OCI-LY3 (cell line): Measurements from ENCODE around the gene TNP2.

ENCODE experiments used
- H2AFZ ChIP-seq: fragments of 200-600, 300-600 bp; shearing (Covaris generic); 2 replicates; pipeline ENCODE4 v1.6.0; 2014; ENCODE audit warnings: antibody characterized with exemption, low read depth, low read length
- H3K27ac ChIP-seq: fragments of 200-600, 300-600 bp; sonication (generic); 2 replicates; pipeline ENCODE4 v1.5.1; 2014; ENCODE audit warnings: mild to moderate bottlenecking, low read length, moderate library complexity, mixed read lengths
- H3K27me3 ChIP-seq: fragments of 200-600, 300-600 bp; sonication (generic); 2 replicates; pipeline ENCODE4 v1.6.1; 2014; ENCODE audit warnings: low read depth, low read length, mixed read lengths
- H3K36me3 ChIP-seq: fragments of 200-600, 300-600 bp; sonication (generic); replicated peaks from 2 replicates; pipeline ENCODE3; 2014; ENCODE audit warnings: low read depth, low read length, mixed read lengths
- H3K4me1 ChIP-seq: fragments of 300-600, 200-600 bp; sonication (generic); 2 replicates; pipeline ENCODE4 v1.6.1; 2014; ENCODE audit warnings: low read length, mixed read lengths
- H3K4me2 ChIP-seq: fragments of 200-600, 300-600 bp; sonication (generic); 2 replicates; pipeline ENCODE4 v1.6.1; 2014; ENCODE audit warnings: low read length, mixed read lengths
- H3K4me3 ChIP-seq: fragments of 300-600, 200-600 bp; sonication (generic); 2 replicates; pipeline ENCODE4 v1.5.1; 2014; ENCODE audit warnings: antibody characterized with exemption, mild to moderate bottlenecking, low read length, moderate library complexity
- H3K79me2 ChIP-seq: fragments of 300-600, 200-600 bp; shearing (Covaris generic); 2 replicates; pipeline ENCODE4 v1.6.1; 2014; ENCODE audit warnings: mild to moderate bottlenecking, low read length, mixed read lengths
- H3K9ac ChIP-seq: fragments of 300-600, 200-600 bp; shearing (Covaris generic); 2 replicates; pipeline ENCODE4 v1.6.0; 2014; ENCODE audit warnings: mild to moderate bottlenecking, low read length, moderate library complexity
- H3K9me3 ChIP-seq: fragments of 200-600, 300-600 bp; shearing (Covaris generic); 2 replicates; pipeline ENCODE4 v1.6.1; 2014; ENCODE audit warnings: low read length, mixed read lengths; ENCODE audit not compliant: insufficient read depth
- H4K20me1 ChIP-seq: fragments of 200-600, 300-600 bp; sonication (generic); 2 replicates; pipeline ENCODE4 v1.6.1; 2016; ENCODE audit warnings: low read length, mixed read lengths; ENCODE audit not compliant: insufficient read depth
- EZH2phosphoT487 ChIP-seq: fragments of 200-600 bp; shearing (Covaris generic); IDR thresholded peaks from 2 replicates; pipeline ENCODE4 v1.6.1; 2018; ENCODE audit warnings: antibody characterized with exemption, mixed run types, low read depth
- TF ChIP-seq, protein P1 (sequence below): fragments of 200-600, 300-600 bp; sonication (generic); IDR thresholded peaks from 2 replicates; pipeline ENCODE4 v1.5.1; 2014; ENCODE audit warnings: antibody characterized with exemption, low read length, low read depth

Gene TNP2

DNA sequence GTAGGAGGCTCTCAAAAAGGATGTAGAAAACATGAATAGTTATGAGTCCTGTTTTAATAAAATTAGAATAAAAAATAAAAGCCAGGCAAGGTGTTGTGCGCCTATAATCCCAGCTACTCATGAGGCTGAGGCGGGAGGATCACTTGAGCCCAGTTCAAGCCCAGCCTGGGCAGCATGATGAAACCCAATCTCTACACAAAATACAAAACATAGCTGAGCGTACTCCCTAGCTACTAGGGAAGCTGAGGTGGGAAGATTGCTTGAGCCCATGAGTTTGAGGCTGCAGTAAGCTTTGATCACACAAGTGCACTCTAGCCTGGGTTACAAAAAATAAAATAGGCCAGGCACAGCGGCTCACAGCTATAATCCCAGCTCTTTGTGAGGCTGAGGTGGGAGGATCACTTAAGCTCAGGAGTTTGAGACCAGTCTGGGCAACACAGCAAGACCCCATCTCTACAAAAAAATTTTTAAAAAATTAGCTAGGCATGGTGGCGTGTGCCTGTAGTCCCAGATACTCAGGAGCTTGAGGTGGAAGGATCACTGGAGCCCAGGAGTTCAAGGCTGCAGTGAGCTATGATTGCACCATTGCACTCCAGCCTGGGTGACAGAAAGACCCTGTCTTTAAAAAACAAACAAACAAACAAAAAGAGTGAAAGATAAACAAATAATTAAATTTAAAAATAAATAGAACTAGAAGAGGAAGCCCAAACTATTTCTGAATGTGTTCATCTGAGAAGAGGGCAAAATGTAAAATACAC is 29.2 kb upstream of the TNP2 start:
- H3K9ac ChIP-seq, result peak overlapping the region; percentile 53
- H3K27me3 ChIP-seq, result no peaks in the 10 kb centered on the region
- no peaks in the 10 kb centered on the region for H4K20me1 ChIP-seq
- no peaks in the 10 kb centered on the region for H3K79me2 ChIP-seq
- peak overlapping the region; percentile 80 for H3K27ac ChIP-seq
- peak overlapping the region; percentile 47 for H3K4me3 ChIP-seq
- H3K4me1 ChIP-seq, result peaks cover 40% of the 10 kb centered on the region
- TF ChIP-seq EZH2phosphoT487, result no peak
- TF ChIP-seq, protein P1, sequence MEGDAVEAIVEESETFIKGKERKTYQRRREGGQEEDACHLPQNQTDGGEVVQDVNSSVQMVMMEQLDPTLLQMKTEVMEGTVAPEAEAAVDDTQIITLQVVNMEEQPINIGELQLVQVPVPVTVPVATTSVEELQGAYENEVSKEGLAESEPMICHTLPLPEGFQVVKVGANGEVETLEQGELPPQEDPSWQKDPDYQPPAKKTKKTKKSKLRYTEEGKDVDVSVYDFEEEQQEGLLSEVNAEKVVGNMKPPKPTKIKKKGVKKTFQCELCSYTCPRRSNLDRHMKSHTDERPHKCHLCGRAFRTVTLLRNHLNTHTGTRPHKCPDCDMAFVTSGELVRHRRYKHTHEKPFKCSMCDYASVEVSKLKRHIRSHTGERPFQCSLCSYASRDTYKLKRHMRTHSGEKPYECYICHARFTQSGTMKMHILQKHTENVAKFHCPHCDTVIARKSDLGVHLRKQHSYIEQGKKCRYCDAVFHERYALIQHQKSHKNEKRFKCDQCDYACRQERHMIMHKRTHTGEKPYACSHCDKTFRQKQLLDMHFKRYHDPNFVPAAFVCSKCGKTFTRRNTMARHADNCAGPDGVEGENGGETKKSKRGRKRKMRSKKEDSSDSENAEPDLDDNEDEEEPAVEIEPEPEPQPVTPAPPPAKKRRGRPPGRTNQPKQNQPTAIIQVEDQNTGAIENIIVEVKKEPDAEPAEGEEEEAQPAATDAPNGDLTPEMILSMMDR, result no peak
- H3K9me3 ChIP-seq, result no peaks in the 10 kb centered on the region
- peak overlapping the region; percentile 71 for H3K4me2 ChIP-seq
- peak overlapping the region; percentile 81 for H2AFZ ChIP-seq
- no peaks in the 10 kb centered on the region for H3K36me3 ChIP-seq

DNA sequence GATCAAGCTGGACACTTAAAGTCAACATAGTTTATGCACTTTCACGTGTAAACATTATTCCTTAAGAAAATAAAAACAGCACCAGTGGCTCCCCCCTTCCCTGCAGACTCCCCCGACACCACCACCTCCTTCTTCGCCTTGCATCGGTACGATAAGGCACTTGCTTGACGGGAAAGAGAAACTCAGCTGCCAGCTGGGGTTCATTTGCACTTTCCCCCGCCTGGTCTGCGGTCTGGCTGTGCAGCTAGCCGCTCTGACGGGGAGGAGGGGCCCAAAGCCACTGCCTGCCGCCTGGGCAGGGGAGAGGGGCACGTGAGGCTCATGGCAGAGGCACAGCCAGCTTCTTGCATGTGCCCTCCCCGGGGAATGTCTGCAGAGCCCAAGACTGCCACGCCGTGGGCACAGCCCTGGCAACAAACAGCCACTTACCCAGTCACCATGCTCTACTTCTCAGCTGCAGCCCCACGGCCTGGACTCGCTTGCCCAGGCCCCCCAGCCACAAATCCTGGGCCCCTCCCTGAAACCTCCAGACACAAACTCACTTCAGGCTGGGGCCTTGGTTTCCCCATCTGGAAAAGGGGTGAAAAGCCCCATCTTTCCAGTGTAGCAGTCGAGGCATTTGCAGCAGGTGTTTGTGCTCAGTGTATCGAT is 28.5 kb upstream of the TNP2 start:
- peaks cover 40% of the 10 kb centered on the region for H3K4me1 ChIP-seq
- peak overlapping the region; percentile 47 for H3K4me3 ChIP-seq
- H3K9me3 ChIP-seq, result no peaks in the 10 kb centered on the region
- peaks cover 5% of the 10 kb centered on the region; the same call in 1 of the 2 replicates for H3K27me3 ChIP-seq
- peak overlapping the region; percentile 80 for H3K27ac ChIP-seq
- H3K36me3 ChIP-seq, result no peaks in the 10 kb centered on the region
- no peaks in the 10 kb centered on the region for H4K20me1 ChIP-seq
- TF ChIP-seq, protein P1, result peak; percentile 47
- no peak for TF ChIP-seq EZH2phosphoT487
- H3K9ac ChIP-seq, result peak overlapping the region; percentile 53
- H3K79me2 ChIP-seq, result no peaks in the 10 kb centered on the region
- peak overlapping the region; percentile 81 for H2AFZ ChIP-seq
- peak overlapping the region; percentile 71 for H3K4me2 ChIP-seq

DNA sequence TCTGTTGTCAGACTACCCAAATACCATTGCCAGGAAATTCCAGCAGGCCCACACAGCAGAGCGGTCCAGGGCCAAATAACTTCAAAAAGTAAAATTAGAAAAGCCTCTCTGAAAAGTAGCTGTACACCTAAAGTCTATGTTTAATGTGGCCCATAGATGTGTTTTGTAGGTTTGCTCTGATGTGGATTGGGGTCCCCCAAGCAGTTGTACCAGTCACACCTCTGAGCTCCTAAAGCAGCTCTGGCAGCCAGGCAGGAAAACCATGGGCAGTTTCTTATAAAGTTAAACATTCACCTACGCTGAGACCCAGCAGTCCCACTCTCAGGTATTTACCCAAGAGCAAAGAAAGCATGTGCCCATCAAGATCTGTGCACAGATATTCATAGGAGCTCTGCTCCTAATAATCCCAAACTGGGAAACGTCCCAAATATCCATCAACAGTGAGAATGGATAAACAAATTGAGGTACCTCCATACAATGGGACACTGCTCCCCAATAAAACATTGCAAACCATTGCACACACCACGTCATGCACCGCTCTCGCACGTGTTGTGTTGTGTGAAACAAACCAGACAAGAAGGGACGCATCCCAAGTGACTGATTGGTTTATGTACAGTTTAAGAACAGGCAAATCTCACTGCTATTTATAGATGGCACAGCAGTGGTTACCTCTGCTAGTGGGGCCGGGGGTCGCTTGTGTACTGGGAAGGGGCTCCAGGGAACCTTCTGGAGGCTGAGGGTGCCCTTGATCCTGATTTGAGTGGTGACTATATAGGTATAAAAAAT is 27.8 kb upstream of the TNP2 start:
- no peaks in the 10 kb centered on the region for H4K20me1 ChIP-seq
- H3K79me2 ChIP-seq, result no peaks in the 10 kb centered on the region
- H3K4me2 ChIP-seq, result peak overlapping the region; percentile 71
- H3K9me3 ChIP-seq, result no peaks in the 10 kb centered on the region
- H3K36me3 ChIP-seq, result no peaks in the 10 kb centered on the region
- peak overlapping the region; percentile 44 for H3K9ac ChIP-seq
- TF ChIP-seq, protein P1, result no peak
- TF ChIP-seq EZH2phosphoT487, result no peak
- H3K4me1 ChIP-seq, result peaks cover 40% of the 10 kb centered on the region
- peak overlapping the region; percentile 80 for H3K27ac ChIP-seq
- H3K4me3 ChIP-seq, result peak overlapping the region; percentile 47
- peaks cover 5% of the 10 kb centered on the region; the same call in 1 of the 2 replicates for H3K27me3 ChIP-seq
- H2AFZ ChIP-seq, result 0 out of 2 replicates have a peak overlapping the region, but pooled peaks have one; percentile 16
